ENCODE results near the gene CAMKMT. TPM values are rescaled to one million over a fixed set of nuclear protein-coding genes. Genes with fewer than 3 reads are reported as not detected.

Gene CAMKMT
- total RNA-seq, 1 experiment from 2014 or later = 12.5 TPM

GRCh38 chr2:44389895-44390294, 28.1 kb downstream of the CAMKMT start:
- intact Hi-C loops (cut with micrococcal nuclease; ENCODE audit: unreplicated experiment) = loop anchor here (5.0 kb wide), 1 partner anchor 567 kb away; no protein-coding TSS in a partner anchor
- Histone ChIP-seq H3K36me3 (ENCODE audit: insufficient read depth, low read length, poor library complexity, severe bottlenecking) (no peaks in the 10 kb centered on the region), H3K27me3 (replicated peaks; ENCODE audit: insufficient read depth, low read depth, low read length, poor library complexity) (no peaks in the 10 kb centered on the region), H3K4me3 (ENCODE audit: low read depth, low read length, poor library complexity, severe bottlenecking) (no peak overlapping the region), H3K9me3 (ENCODE audit: low read depth, low read length, poor library complexity, severe bottlenecking) (no peaks in the 10 kb centered on the region), H3K4me1 (ENCODE audit: insufficient read depth, low read length, poor library complexity, severe bottlenecking) (no peaks in the 10 kb centered on the region), H3K27ac (ENCODE audit: low read depth, low read length, poor library complexity, severe bottlenecking) (no peak overlapping the region)
- TF ChIP-seq EZH2 (IDR thresholded peaks at IDR 0.05; ENCODE audit: borderline replicate concordance, low read depth, low read length, poor library complexity, severe bottlenecking) = no peak
- peak; percentile 49 for TF ChIP-seq CTCF (conservative IDR thresholded peaks at IDR 0.05; ENCODE audit: low read depth, low read length)
- no peak for DNase-seq (ENCODE audit: low spot score)
- POLR2A ChIA-PET (ENCODE audit: low non-redundant PET) = no interaction called here
- no TSS peak for BruUV-seq (replicated peaks)
- CTCF ChIA-PET = no interaction called here

GRCh38 chr2:44392338-44392943, 30.7 kb downstream of the CAMKMT start:
- DNase-seq (ENCODE audit: low spot score) = peak; percentile 63
- ChIA-PET CTCF (interaction anchor here (0.6 to 2.1 kb wide), 4 partner anchors 34 to 563 kb away, joined by 3 to 19 read pairs (median 6); no protein-coding TSS in a partner anchor), POLR2A (ENCODE audit: low non-redundant PET) (no interaction called here)
- Histone ChIP-seq H3K4me3 (ENCODE audit: low read depth, low read length, poor library complexity, severe bottlenecking) (no peak overlapping the region), H3K4me1 (ENCODE audit: insufficient read depth, low read length, poor library complexity, severe bottlenecking) (no peaks in the 10 kb centered on the region), H3K27ac (ENCODE audit: low read depth, low read length, poor library complexity, severe bottlenecking) (no peak overlapping the region), H3K9me3 (ENCODE audit: low read depth, low read length, poor library complexity, severe bottlenecking) (no peaks in the 10 kb centered on the region), H3K36me3 (ENCODE audit: insufficient read depth, low read length, poor library complexity, severe bottlenecking) (no peaks in the 10 kb centered on the region), H3K27me3 (replicated peaks; ENCODE audit: insufficient read depth, low read depth, low read length, poor library complexity) (no peaks in the 10 kb centered on the region)
- no TSS peak for BruUV-seq (replicated peaks)
- TF ChIP-seq CTCF (conservative IDR thresholded peaks at IDR 0.05; ENCODE audit: low read depth, low read length) (peak; percentile 77), EZH2 (IDR thresholded peaks at IDR 0.05; ENCODE audit: borderline replicate concordance, low read depth, low read length, poor library complexity, severe bottlenecking) (no peak)
- intact Hi-C loops (cut with micrococcal nuclease; ENCODE audit: unreplicated experiment) = loop anchor here (5.0 kb wide), 1 partner anchor 565 kb away; no protein-coding TSS in a partner anchor

- DNase-seq (ENCODE audit: low spot score) = no peak
- no peak for TF ChIP-seq CTCF (conservative IDR thresholded peaks at IDR 0.05; ENCODE audit: low read depth, low read length)
- no peak for TF ChIP-seq EZH2 (IDR thresholded peaks at IDR 0.05; ENCODE audit: borderline replicate concordance, low read depth, low read length, poor library complexity, severe bottlenecking)
- intact Hi-C loops (cut with micrococcal nuclease; ENCODE audit: unreplicated experiment) = no loop called here
- ChIA-PET POLR2A (ENCODE audit: low non-redundant PET) (interaction anchor here (0.7 kb wide), 1 partner anchor 73 kb away, joined by 3 read pairs; no protein-coding TSS in a partner anchor), CTCF (no interaction called here)
- no peaks in the 10 kb centered on the region for H3K36me3 ChIP-seq (ENCODE audit: insufficient read depth, low read length, poor library complexity, severe bottlenecking)
- no peak overlapping the region for H3K27ac ChIP-seq (ENCODE audit: low read depth, low read length, poor library complexity, severe bottlenecking)
- BruUV-seq (replicated peaks) = no TSS peak
- no peaks in the 10 kb centered on the region for H3K9me3 ChIP-seq (ENCODE audit: low read depth, low read length, poor library complexity, severe bottlenecking)
- no peak overlapping the region for H3K4me3 ChIP-seq (ENCODE audit: low read depth, low read length, poor library complexity, severe bottlenecking)
- H3K27me3 ChIP-seq (replicated peaks; ENCODE audit: insufficient read depth, low read depth, low read length, poor library complexity) = no peaks in the 10 kb centered on the region
- no peaks in the 10 kb centered on the region for H3K4me1 ChIP-seq (ENCODE audit: insufficient read depth, low read length, poor library complexity, severe bottlenecking)
Observed at GRCh38 chr2:44397447-44398175, 35.9 kb downstream of the CAMKMT start.
